IMR-90 (cell line): Measurements from ENCODE around the gene SSPN.

ENCODE experiments used
- CEBPB ChIP-seq: IDR thresholded peaks from 2 replicates; pipeline ENCODE4 v1.6.1; 2012; ENCODE audit warnings: low read depth, low read length, improper control_type of control experiment
- CTCF ChIP-seq: conservative IDR thresholded peaks from 2 replicates; pipeline ENCODE4 v1.5.1; 2012; ENCODE audit warnings: mild to moderate bottlenecking, low read depth, low read length, improper control_type of control experiment
- FOS ChIP-seq: fragments of 150-350 bp; IDR thresholded peaks from 2 replicates; pipeline ENCODE4 v1.6.1; 2016; ENCODE audit warnings: low read depth, low read length
- MAFK ChIP-seq: IDR thresholded peaks from 2 replicates; pipeline ENCODE4 v1.6.1; 2012; ENCODE audit warnings: low read depth, low read length, improper control_type of control experiment
- MXI1 ChIP-seq: IDR thresholded peaks from 2 replicates; pipeline ENCODE4 v1.6.1; 2012; ENCODE audit warnings: low read depth, mild to moderate bottlenecking, low read length, moderate library complexity, borderline replicate concordance
- NFE2L2 ChIP-seq: fragments of 150-350 bp; IDR thresholded peaks from 2 replicates; pipeline ENCODE4 v1.6.1; 2016; ENCODE audit warnings: low read depth, mild to moderate bottlenecking, low read length
- POLR2A ChIP-seq: IDR thresholded peaks from 2 replicates; pipeline ENCODE4 v1.6.1; 2012; ENCODE audit warnings: mild to moderate bottlenecking, low read depth, low read length
- RCOR1 ChIP-seq: IDR thresholded peaks from 2 replicates; pipeline ENCODE4 v1.6.1; 2012; ENCODE audit warnings: mild to moderate bottlenecking, low read length, improper control_type of control experiment; ENCODE audit not compliant: insufficient replicate concordance
- RFX5 ChIP-seq: IDR thresholded peaks from 2 replicates; pipeline ENCODE4 v1.8.0; 2012; ENCODE audit warnings: low read depth, mild to moderate bottlenecking, low read length, moderate library complexity
- SMC3 ChIP-seq: fragments of 150-350 bp; IDR thresholded peaks from 2 replicates; pipeline ENCODE4 v1.6.1; 2016; ENCODE audit warnings: low read depth, mild to moderate bottlenecking, antibody characterized with exemption, low read length, moderate library complexity
- TF ChIP-seq, protein P1 (sequence below): fragments of 150-350 bp; IDR thresholded peaks from 2 replicates; pipeline ENCODE4 v1.6.1; 2017; ENCODE audit warnings: mild to moderate bottlenecking, antibody characterized with exemption, low read length, low read depth

- TF ChIP-seq CTCF = no peak
- TF ChIP-seq SMC3 = no peak
- TF ChIP-seq POLR2A = no peak
- TF ChIP-seq CEBPB = no peak
- no peak for TF ChIP-seq RFX5
- TF ChIP-seq NFE2L2 = no peak
- no peak for TF ChIP-seq FOS
- TF ChIP-seq MXI1 = no peak
- TF ChIP-seq MAFK = no peak
- TF ChIP-seq, protein P1, sequence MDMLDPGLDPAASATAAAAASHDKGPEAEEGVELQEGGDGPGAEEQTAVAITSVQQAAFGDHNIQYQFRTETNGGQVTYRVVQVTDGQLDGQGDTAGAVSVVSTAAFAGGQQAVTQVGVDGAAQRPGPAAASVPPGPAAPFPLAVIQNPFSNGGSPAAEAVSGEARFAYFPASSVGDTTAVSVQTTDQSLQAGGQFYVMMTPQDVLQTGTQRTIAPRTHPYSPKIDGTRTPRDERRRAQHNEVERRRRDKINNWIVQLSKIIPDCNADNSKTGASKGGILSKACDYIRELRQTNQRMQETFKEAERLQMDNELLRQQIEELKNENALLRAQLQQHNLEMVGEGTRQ = no peak
- no peak for TF ChIP-seq RCOR1
Observed at GRCh38 chr12:26196421-26196716, 996 bp downstream of the SSPN start.
